Calu3 (cell line): ENCODE measurements around the gene HNRNPA2B1. TPM values are rescaled to one million over a fixed set of nuclear protein-coding genes. Genes with fewer than 3 reads are reported as not detected.
A peak's percentile ranks its signal among the peaks of the same experiment; 100 is the strongest.

Experiments used
- Bru-seq: library from RNA; stranded (reverse); fragments of 400-500 nt; gene quantifications from one replicate; lab custom pipeline; 2021; lab: Mats Ljungman, UMichigan
- BruChase-seq, 2 experiments: library from RNA; stranded (reverse); fragments of 400-500 nt; gene quantifications; one replicate each; lab custom pipeline; 2021; lab: Mats Ljungman, UMichigan
- BruUV-seq: library from RNA; stranded (reverse); fragments of 400-500 nt; replicated peaks from 2 replicates; lab custom pipeline; 2021; lab: Mats Ljungman, UMichigan
- CTCF ChIA-PET: fragments of 300-600 bp; sonication (Branson Sonifier 250); formaldehyde crosslinking; loops from one replicate; lab custom pipeline; 2022; ENCODE audit warnings: antibody characterized with exemption; lab: Charles Lee
- DNase-seq: peaks from one replicate; pipeline ENCODE4 v3.0.0; 2022
- H3K27ac Mint-ChIP-seq: one replicate; pipeline ENCODE4 v1.8.0; 2022; ENCODE audit warnings: mixed read lengths; ENCODE audit not compliant: unreplicated experiment
- H3K27me3 Mint-ChIP-seq: one replicate; pipeline ENCODE4 v1.8.0; 2022; ENCODE audit warnings: mixed read lengths; ENCODE audit not compliant: unreplicated experiment
- H3K36me3 Mint-ChIP-seq: one replicate; pipeline ENCODE4 v1.8.0; 2022; ENCODE audit warnings: mild to moderate bottlenecking, moderate library complexity, mixed read lengths; ENCODE audit not compliant: insufficient read depth, unreplicated experiment
- H3K4me1 Mint-ChIP-seq: one replicate; pipeline ENCODE4 v1.8.0; 2022; ENCODE audit warnings: mild to moderate bottlenecking, low read depth, mixed read lengths; ENCODE audit not compliant: unreplicated experiment
- H3K4me3 Mint-ChIP-seq: one replicate; pipeline ENCODE4 v1.8.0; 2022; ENCODE audit warnings: mild to moderate bottlenecking, low read depth, moderate library complexity, mixed read lengths; ENCODE audit not compliant: unreplicated experiment
- H3K9me3 Mint-ChIP-seq: one replicate; pipeline ENCODE4 v1.8.0; 2022; ENCODE audit warnings: low read depth, mixed read lengths; ENCODE audit not compliant: unreplicated experiment
- CTCF ChIP-seq: fragments of 200-600 bp; IDR thresholded peaks from one replicate; pipeline ENCODE4 v1.8.0; 2022; ENCODE audit warnings: antibody characterized with exemption; ENCODE audit not compliant: unreplicated experiment
- intact Hi-C: fragments of 100-400 bp; cut with micrococcal nuclease; formaldehyde crosslinking; loops from one replicate; pipeline ENCODE4 v1.10.0; 2022; ENCODE audit not compliant: unreplicated experiment
- long read RNA-seq: library from polyadenylated mRNA; stranded (forward); transcript quantifications from one replicate; pipeline ENCODE4 v2.0.0, GENCODE V29; 2022
- total RNA-seq: library from RNA; stranded (reverse); gene quantifications from 2 replicates; pipeline ENCODE4 v1.2.3, GENCODE V29; 2022

Gene HNRNPA2B1
- total RNA-seq, result 880 and 924 TPM in 2 replicates
- percentile 100 among the genes with signal in this experiment for Bru-seq, nascent RNA
- percentile 100 among the genes with signal in this experiment for BruChase-seq, experiment 1, labeled RNA remaining after a 6-hour chase
- percentile 100 among the genes with signal in this experiment for BruChase-seq, experiment 2, labeled RNA remaining after a 2-hour chase
- long read RNA-seq, full-length matches to known transcripts, result 613 of 2,447 reads
- long read RNA-seq, partial matches to known transcripts, result 1,301 of 2,447 reads
- long read RNA-seq, other reads (novel, unspliced or antisense), result 533 of 2,447 reads

GRCh38 chr7:26200444-26201246 is at the start of gene HNRNPA2B1:
TSS of gene HNRNPA2B1 (minus strand) at chr7:26200746. CDS start at chr7:26200577, 169 bp downstream.
- peaks cover 98% of the 10 kb centered on the region for H3K36me3 Mint-ChIP-seq
- intact Hi-C loops, result loop anchor here (5.0 kb wide), 3 partner anchors 87 to 167 kb away; no protein-coding TSS in a partner anchor
- H3K4me1 Mint-ChIP-seq, result peaks cover 37% of the 10 kb centered on the region
- BruUV-seq, result no TSS peak
- no peak for TF ChIP-seq CTCF
- peak within 1 kb of the TSS; percentile 99 for H3K27ac Mint-ChIP-seq
- DNase-seq, result peak; percentile 99
- no peaks in the 10 kb centered on the region for H3K9me3 Mint-ChIP-seq
- CTCF ChIA-PET, result interaction anchor here (1.1 to 1.4 kb wide), 2 partner anchors 10 to 45 kb away, joined by 3 to 4 read pairs; no protein-coding TSS in a partner anchor
- H3K4me3 Mint-ChIP-seq, result peak within 1 kb of the TSS; percentile 96
- H3K27me3 Mint-ChIP-seq, result no peaks in the 10 kb centered on the region

- Mint-ChIP-seq H3K27me3 (no peaks in the 10 kb centered on the region), H3K4me1 (no peaks in the 10 kb centered on the region), H3K27ac (no peak overlapping the region), H3K9me3 (no peaks in the 10 kb centered on the region), H3K36me3 (no peaks in the 10 kb centered on the region), H3K4me3 (no peak overlapping the region)
- CTCF ChIA-PET, result interaction anchor here (0.7 kb wide), 1 partner anchor 23 kb away, joined by 5 read pairs; no protein-coding TSS in a partner anchor
- no peak for DNase-seq
- no peak for TF ChIP-seq CTCF
- BruUV-seq, result no TSS peak
- intact Hi-C loops, result no loop called here
Measured at GRCh38 chr7:26250239-26250638, 49.7 kb upstream of the HNRNPA2B1 start.

- H3K36me3 Mint-ChIP-seq, result no peaks in the 10 kb centered on the region
- intact Hi-C loops, result no loop called here
- BruUV-seq, result no TSS peak
- no peaks in the 10 kb centered on the region for H3K27me3 Mint-ChIP-seq
- TF ChIP-seq CTCF, result no peak
- H3K4me3 Mint-ChIP-seq, result no peak overlapping the region
- CTCF ChIA-PET, result interaction anchor here (0.6 kb wide), 1 partner anchor 32 kb away, joined by 3 read pairs; no protein-coding TSS in a partner anchor
- no peak overlapping the region for H3K27ac Mint-ChIP-seq
- no peak for DNase-seq
- H3K9me3 Mint-ChIP-seq, result no peaks in the 10 kb centered on the region
- H3K4me1 Mint-ChIP-seq, result no peaks in the 10 kb centered on the region
Measured at GRCh38 chr7:26245150-26245549, 44.6 kb upstream of the HNRNPA2B1 start.

GRCh38 chr7:26238032-26238431 is 37.5 kb upstream of the HNRNPA2B1 start:
- H3K27ac Mint-ChIP-seq, result no peak overlapping the region
- peaks cover 29% of the 10 kb centered on the region for H3K27me3 Mint-ChIP-seq
- H3K4me3 Mint-ChIP-seq, result no peak overlapping the region
- intact Hi-C loops, result no loop called here
- DNase-seq, result no peak
- H3K9me3 Mint-ChIP-seq, result no peaks in the 10 kb centered on the region
- no TSS peak for BruUV-seq
- no peak for TF ChIP-seq CTCF
- no peaks in the 10 kb centered on the region for H3K36me3 Mint-ChIP-seq
- CTCF ChIA-PET, result interaction anchor here (1.0 kb wide), 1 partner anchor 22 kb away, joined by 3 read pairs; no protein-coding TSS in a partner anchor
- no peaks in the 10 kb centered on the region for H3K4me1 Mint-ChIP-seq
